ENCODE results near the gene SCAMP4. TPM values are rescaled to one million over a fixed set of nuclear protein-coding genes. Genes with fewer than 3 reads are reported as not detected.
"Not testable (repeated sequence)": the region's sequence is repeated elsewhere in the genome, so short reads cannot be mapped to it uniquely, and the experiment has no call there.

SCAMP4 gene
- total RNA-seq, 2 donors from 2014 or later, result 35.0 to 42.1 TPM

- Histone ChIP-seq H3K9me3 (no peaks in the 10 kb centered on the region), H3K36me3 (peaks cover 4% of the 10 kb centered on the region), H3K27me3 (no peaks in the 10 kb centered on the region), H3K27ac (no peak overlapping the region), H3K4me3 (no peak overlapping the region), H3K4me1 (peaks cover 0 to 43% of the 10 kb centered on the region in 2 donors)
- no peak for DNase-seq (ENCODE audit: low spot score)
- TF ChIP-seq CTCF (IDR thresholded peaks at IDR 0.05), result no peak
These were observed 33.6 kb upstream of the SCAMP4 start for GRCh38 chr19:1871630-1872029.

GRCh38 chr19:1872807-1873523 lies 32.2 kb upstream of the SCAMP4 start:
- H3K4me3 ChIP-seq, result peak overlapping the region in 1 of 2 donors; percentile 32
- TF ChIP-seq CTCF (IDR thresholded peaks at IDR 0.05), result no peak
- H3K27ac ChIP-seq, result peak overlapping the region; percentile 95 to 96
- no peaks in the 10 kb centered on the region for H3K27me3 ChIP-seq
- DNase-seq (ENCODE audit: low spot score), result no peak
- H3K9me3 ChIP-seq, result no peaks in the 10 kb centered on the region
- peaks cover 4% of the 10 kb centered on the region for H3K36me3 ChIP-seq
- H3K4me1 ChIP-seq, result peaks cover 0 to 46% of the 10 kb centered on the region in 2 donors

GRCh38 chr19:1873524-1874473 lies 31.4 kb upstream of the SCAMP4 start:
- Histone ChIP-seq H3K27ac (peak overlapping the region; percentile 95 to 96), H3K4me3 (peak overlapping the region in 1 of 2 donors; percentile 32), H3K9me3 (no peaks in the 10 kb centered on the region), H3K4me1 (peaks cover 0 to 46% of the 10 kb centered on the region in 2 donors), H3K36me3 (peaks cover 4% of the 10 kb centered on the region), H3K27me3 (no peaks in the 10 kb centered on the region)
- TF ChIP-seq CTCF (IDR thresholded peaks at IDR 0.05), result no peak
- no peak for DNase-seq (ENCODE audit: low spot score)

GRCh38 chr19:1874554-1875185 lies 30.5 kb upstream of the SCAMP4 start:
- Histone ChIP-seq H3K4me3 (peak overlapping the region; percentile 80 to 98), H3K27ac (peak overlapping the region; percentile 95 to 96), H3K36me3 (peaks cover 4% of the 10 kb centered on the region), H3K27me3 (no peaks in the 10 kb centered on the region), H3K9me3 (no peaks in the 10 kb centered on the region), H3K4me1 (peaks cover 0 to 46% of the 10 kb centered on the region in 2 donors)
- DNase-seq (ENCODE audit: low spot score), result no peak
- no peak for TF ChIP-seq CTCF (IDR thresholded peaks at IDR 0.05)

GRCh38 chr19:1875265-1875645 lies 29.9 kb upstream of the SCAMP4 start:
- not testable (repeated sequence) for H3K36me3 ChIP-seq; DNase-seq (ENCODE audit: low spot score); H3K27me3 ChIP-seq; H3K9me3 ChIP-seq
- peaks cover 0 to 50% of the 10 kb centered on the region in 2 donors for H3K4me1 ChIP-seq
- peak overlapping the region; percentile 95 to 96 for H3K27ac ChIP-seq
- H3K4me3 ChIP-seq, result peak overlapping the region; percentile 80 to 98

All from right atrium auricular region (tissue), 2 donors.